ENCODE measurements around the gene GPC3. TPM values are rescaled to one million over a fixed set of nuclear protein-coding genes. Genes with fewer than 3 reads are reported as not detected.

Gene GPC3
- total RNA-seq, 1 experiment from 2014 or later: 0.98 TPM

- intact Hi-C loops (cut with micrococcal nuclease): loop anchor here (10.0 kb wide), 1 partner anchor 145 kb away; no protein-coding TSS in a partner anchor
- Histone ChIP-seq H3K4me2 (ENCODE audit: low read length) (no peak overlapping the region), H3K4me3 (replicated peaks in 1 of 2; ENCODE audit: low read depth in 1 of 2, low read length in 2 of 2) (no peak overlapping the region), H3K9me2 (ENCODE audit: insufficient read depth) (no peaks in the 10 kb centered on the region), H3K79me2 (ENCODE audit: insufficient read depth, low read length) (no peaks in the 10 kb centered on the region), H3K4me1 (ENCODE audit: control insufficient read depth in 1 of 2, insufficient read depth in 2 of 2, low read length in 2 of 2) (no peaks in the 10 kb centered on the region), H2AFZ (ENCODE audit: low read depth, low read length, poor library complexity, severe bottlenecking) (no peak overlapping the region), H4K20me1 (ENCODE audit: insufficient read depth) (no peaks in the 10 kb centered on the region), H3K36me3 (ENCODE audit: control insufficient read depth in 1 of 2, insufficient read depth in 2 of 2, low read length in 2 of 2) (no peaks in the 10 kb centered on the region), H3K27me3 (ENCODE audit: insufficient read depth, low read length) (no peaks in the 10 kb centered on the region), H3K9me3 (ENCODE audit: control insufficient read depth in 1 of 2, insufficient read depth in 1 of 2, low read depth in 1 of 2, low read length in 2 of 2) (no peaks in the 10 kb centered on the region), H3K9ac (ENCODE audit: low read length) (no peak overlapping the region), H3K27ac (ENCODE audit: low read depth, low read length) (no peak overlapping the region)
- CTCF ChIA-PET: no interaction called here
- POLR2A ChIA-PET: no interaction called here
- ATAC-seq: no peak
- RAD21 ChIA-PET (ENCODE audit: low non-redundant PET in 1 of 2, low total read pairs in 2 of 2, uncharacterized antibody in 2 of 2, unreplicated experiment in 2 of 2): no interaction called here
- no peak for DNase-seq (ENCODE audit: low read depth, low spot score)
- no peak for TF ChIP-seq MAX (IDR thresholded peaks at IDR 0.05)
- TF ChIP-seq REST (IDR thresholded peaks at IDR 0.05; ENCODE audit: low read depth): no peak
- no peak for TF ChIP-seq CBX3 (IDR thresholded peaks at IDR 0.05; ENCODE audit: low read depth)
- TF ChIP-seq CEBPB (IDR thresholded peaks at IDR 0.05; ENCODE audit: low read depth): no peak
- TF ChIP-seq EZH2phosphoT487 (IDR thresholded peaks at IDR 0.05; ENCODE audit: borderline replicate concordance): no peak
- TF ChIP-seq ZBTB33 (IDR thresholded peaks at IDR 0.05; ENCODE audit: extremely low read depth, insufficient replicate concordance, low read length): no peak
- no peak for TF ChIP-seq ZNF274 (IDR thresholded peaks at IDR 0.05; ENCODE audit: low read depth, low read length)
- no peak for TF ChIP-seq EGR1 (IDR thresholded peaks at IDR 0.05; ENCODE audit: low read depth)
- TF ChIP-seq POLR2A (IDR thresholded peaks at IDR 0.05; ENCODE audit: borderline replicate concordance, extremely low read depth, insufficient read depth, insufficient read length): no peak
- no peak for TF ChIP-seq SP1 (IDR thresholded peaks at IDR 0.05; ENCODE audit: low read depth)
- no peak for TF ChIP-seq YY1 (IDR thresholded peaks at IDR 0.05; ENCODE audit: extremely low read depth, insufficient replicate concordance, low read depth, low read length)
- no peak for TF ChIP-seq POLR2AphosphoS5 (IDR thresholded peaks at IDR 0.05; ENCODE audit: low read depth, low read length)
- no peak for TF ChIP-seq ATF3 (IDR thresholded peaks at IDR 0.05)
- no peak for TF ChIP-seq ZFX (IDR thresholded peaks at IDR 0.05)
- TF ChIP-seq EZH2 (IDR thresholded peaks at IDR 0.05): no peak
- TF ChIP-seq ELF1 (IDR thresholded peaks at IDR 0.05; ENCODE audit: borderline replicate concordance, low read depth): no peak
- TF ChIP-seq SIN3A (IDR thresholded peaks at IDR 0.05; ENCODE audit: low read depth): no peak
- no peak for TF ChIP-seq SRF (IDR thresholded peaks at IDR 0.05; ENCODE audit: low read depth)
- TF ChIP-seq CTCF (IDR thresholded peaks at IDR 0.05 in 2 of 3, conservative IDR thresholded peaks at IDR 0.05 in 1 of 3; ENCODE audit: borderline replicate concordance in 1 of 3, insufficient read depth in 1 of 3, low read depth in 2 of 3, low read length in 2 of 3): no peak
- no TSS peak for BruUV-seq (replicated peaks)
These were observed 295.3 kb downstream of the GPC3 start for GRCh38 chrX:133689997-133690599.
